Progenitor cell of endocrine pancreas (in vitro differentiated cells): Measurements from ENCODE around the gene MREG. TPM values are rescaled to one million over a fixed set of nuclear protein-coding genes. Genes with fewer than 3 reads are reported as not detected.
"Not testable (repeated sequence)": the region's sequence is repeated elsewhere in the genome, so short reads cannot be mapped to it uniquely, and the experiment has no call there.

Experiments
- DNase-seq: peaks from one replicate; pipeline ENCODE4 v3.0.0; 2021; ENCODE audit warnings: low spot score; ENCODE audit not compliant: unreplicated experiment
- H3K27ac Mint-ChIP-seq: 2 replicates; pipeline ENCODE4 v1.8.0; 2021; ENCODE audit warnings: mild to moderate bottlenecking, moderate library complexity, mixed read lengths
- H3K27me3 Mint-ChIP-seq: 2 replicates; pipeline ENCODE4 v1.8.0; 2021; ENCODE audit warnings: mixed read lengths
- H3K36me3 Mint-ChIP-seq: 2 replicates; pipeline ENCODE4 v1.8.0; 2022; ENCODE audit warnings: mixed read lengths; ENCODE audit not compliant: insufficient read depth
- H3K4me1 Mint-ChIP-seq: 2 replicates; pipeline ENCODE4 v1.8.0; 2021; ENCODE audit warnings: low read depth, mixed read lengths
- H3K4me3 Mint-ChIP-seq: 2 replicates; pipeline ENCODE4 v1.8.0; 2021; ENCODE audit warnings: low read depth, mild to moderate bottlenecking, moderate library complexity, mixed read lengths
- H3K9me3 Mint-ChIP-seq: 2 replicates; pipeline ENCODE4 v1.8.0; 2021; ENCODE audit warnings: low read depth, mixed read lengths
- CTCF ChIP-seq: fragments of 200-600 bp; sonication (generic); IDR thresholded peaks from one replicate; pipeline ENCODE4 v1.5.0; 2021; ENCODE audit warnings: antibody characterized with exemption, mild to moderate bottlenecking; ENCODE audit not compliant: unreplicated experiment
- total RNA-seq: library from RNA; stranded (reverse); gene quantifications from 2 replicates; pipeline ENCODE4 v1.2.1, GENCODE V29; 2021

The MREG gene
- total RNA-seq, 1 donor from 2014 or later: 26.8 TPM

DNA sequence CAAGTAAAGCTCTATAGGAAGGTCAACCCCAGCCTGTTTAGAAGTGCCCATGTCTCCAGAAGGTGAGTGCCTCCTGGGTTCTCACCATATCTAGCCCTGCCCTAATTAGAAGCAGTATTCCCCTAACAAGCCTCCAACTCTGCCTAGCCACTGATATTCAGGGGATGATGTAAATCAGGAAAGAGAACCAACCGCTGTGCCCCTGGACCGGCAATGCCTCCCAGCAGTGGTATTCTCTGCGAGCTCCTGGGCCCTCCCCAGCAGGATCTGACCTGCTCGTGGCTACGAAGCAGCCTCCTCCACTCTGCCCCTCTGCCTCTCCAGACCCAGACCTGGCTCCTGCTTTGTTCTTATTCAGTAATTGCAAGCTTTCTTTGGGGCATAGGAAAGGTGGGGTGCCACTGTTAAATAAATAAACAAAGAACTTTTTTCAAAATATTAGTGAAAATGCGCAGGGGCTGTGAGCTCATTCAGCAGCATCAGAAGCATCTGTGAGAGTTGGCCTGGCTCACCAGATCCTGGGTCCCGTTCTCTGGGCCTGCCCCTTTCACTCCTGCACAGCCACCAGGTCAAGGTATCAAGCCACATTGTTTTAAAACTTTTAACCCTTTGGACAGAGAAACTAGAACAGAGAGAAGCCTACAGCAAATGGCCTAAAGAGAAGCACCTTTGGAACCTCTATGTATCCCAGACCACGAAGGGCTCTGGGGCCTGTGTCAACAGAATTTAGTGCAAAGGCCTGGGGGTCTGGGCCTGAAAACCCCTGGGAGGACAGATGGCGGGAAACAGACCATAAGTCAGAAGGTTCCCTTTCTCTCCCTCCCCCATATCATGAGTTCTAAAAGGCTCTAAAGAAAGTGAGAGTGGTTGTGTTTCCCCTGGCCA is 11.9 kb downstream of the MREG start:
- Mint-ChIP-seq H3K4me3 (no peak overlapping the region), H3K9me3 (no peaks in the 10 kb centered on the region), H3K27me3 (no peaks in the 10 kb centered on the region), H3K27ac (no peak overlapping the region), H3K36me3 (no peaks in the 10 kb centered on the region), H3K4me1 (peaks cover 11% of the 10 kb centered on the region)
- no peak for TF ChIP-seq CTCF
- no peak for DNase-seq

- H3K27me3 Mint-ChIP-seq: no peaks in the 10 kb centered on the region
- no peak overlapping the region for H3K27ac Mint-ChIP-seq
- DNase-seq: no peak
- peaks cover 17% of the 10 kb centered on the region for H3K36me3 Mint-ChIP-seq
- H3K9me3 Mint-ChIP-seq: peaks cover 1% of the 10 kb centered on the region
- no peak overlapping the region for H3K4me3 Mint-ChIP-seq
- TF ChIP-seq CTCF: no peak
- H3K4me1 Mint-ChIP-seq: peaks cover 10% of the 10 kb centered on the region
Observed at GRCh38 chr2:215998636-215999035, 14.7 kb downstream of the MREG start.

DNA sequence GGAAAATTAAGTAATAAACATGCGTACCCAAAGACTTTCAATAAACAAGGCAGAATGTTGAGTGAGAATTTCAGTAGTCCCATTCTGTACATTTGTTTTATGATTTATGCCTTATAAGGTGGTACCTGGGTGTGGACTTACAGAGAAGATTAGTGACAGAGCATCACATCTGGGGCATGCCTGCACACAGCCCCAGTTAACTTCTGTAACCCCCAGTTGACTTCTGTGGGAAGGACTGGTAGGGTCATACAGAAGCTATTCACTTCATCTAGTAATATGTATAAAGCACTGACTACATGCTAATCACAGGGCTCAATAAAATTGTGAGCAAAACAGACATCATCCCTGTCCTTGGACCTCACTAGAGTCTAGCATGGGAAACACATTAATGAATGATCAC is 16.1 kb downstream of the MREG start:
- Mint-ChIP-seq H3K27ac (no peak overlapping the region), H3K4me1 (peaks cover 3% of the 10 kb centered on the region), H3K9me3 (peaks cover 14% of the 10 kb centered on the region), H3K36me3 (peaks cover 31% of the 10 kb centered on the region), H3K4me3 (no peak overlapping the region), H3K27me3 (no peaks in the 10 kb centered on the region)
- TF ChIP-seq CTCF: no peak
- DNase-seq: no peak

DNA sequence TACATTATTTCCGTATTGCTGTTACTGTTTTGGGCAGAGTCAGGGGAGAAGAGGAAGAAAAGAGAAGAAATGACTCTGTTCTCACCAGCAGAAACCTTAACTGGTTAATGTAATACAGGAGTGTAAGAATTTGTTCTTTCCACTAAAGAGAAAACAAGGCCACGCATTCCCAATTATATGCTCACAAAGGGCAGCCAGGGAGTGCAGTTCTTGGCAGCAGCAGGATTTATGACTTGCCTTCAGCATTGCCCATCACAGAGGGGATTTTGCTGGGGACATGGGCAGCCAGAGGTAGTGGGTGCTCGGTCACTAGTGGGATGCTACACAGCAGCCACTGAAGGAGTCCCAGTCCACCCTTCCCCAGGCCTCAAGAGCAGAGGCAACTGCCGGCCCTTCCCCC is 18.4 kb downstream of the MREG start:
- peaks cover 54% of the 10 kb centered on the region for H3K36me3 Mint-ChIP-seq
- H3K9me3 Mint-ChIP-seq: peaks cover 37% of the 10 kb centered on the region
- no peak overlapping the region for H3K4me3 Mint-ChIP-seq
- DNase-seq: no peak
- H3K27ac Mint-ChIP-seq: no peak overlapping the region
- H3K27me3 Mint-ChIP-seq: no peaks in the 10 kb centered on the region
- no peak for TF ChIP-seq CTCF
- H3K4me1 Mint-ChIP-seq: no peaks in the 10 kb centered on the region

GRCh38 chr2:215988556-215989207 is 24.7 kb downstream of the MREG start:
- DNase-seq, H3K27me3 Mint-ChIP-seq, H3K4me3 Mint-ChIP-seq, H3K4me1 Mint-ChIP-seq, H3K27ac Mint-ChIP-seq: not testable (repeated sequence)
- peaks cover 71% of the 10 kb centered on the region for H3K9me3 Mint-ChIP-seq
- peaks cover 76% of the 10 kb centered on the region for H3K36me3 Mint-ChIP-seq
